ENCODE data around the gene CHIA.
A peak's percentile ranks its signal among the peaks of the same experiment; 100 is the strongest.
"Not testable (repeated sequence)": the region's sequence is repeated elsewhere in the genome, so short reads cannot be mapped to it uniquely, and the experiment has no call there.

Gene CHIA

DNA sequence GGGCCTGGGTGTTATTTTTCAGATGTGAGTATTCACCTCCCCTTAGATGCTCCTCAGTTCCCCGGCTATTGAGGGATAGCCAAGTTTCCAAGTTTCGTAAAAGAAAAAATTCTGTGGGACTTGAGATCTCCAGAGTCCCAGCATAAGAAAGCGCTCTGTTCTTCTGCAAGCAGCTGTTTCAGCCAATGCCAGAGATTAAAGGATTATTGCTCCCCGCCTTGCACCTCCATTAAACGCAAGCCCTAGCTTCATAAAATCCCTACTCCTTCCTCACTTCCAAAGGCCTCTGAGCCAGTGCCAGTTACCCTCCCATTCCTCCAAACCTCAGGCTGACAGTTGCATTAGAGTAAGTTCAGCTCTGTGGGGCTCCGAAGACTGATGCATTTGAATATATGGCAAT lies 56.4 kb downstream of the CHIA start:
- Histone ChIP-seq H3K27ac (ENCODE audit: low read depth, low read length) (peak overlapping the region; percentile 81), H3K27me3 (ENCODE audit: control insufficient read depth, insufficient read depth, low read length) (no peaks in the 10 kb centered on the region), H3K4me3 (ENCODE audit: low read length) (peak overlapping the region; percentile 84), H3K9ac (ENCODE audit: low read length) (no peak overlapping the region), H3K4me1 (ENCODE audit: control insufficient read depth, insufficient read depth, low read length) (no peaks in the 10 kb centered on the region), H3K36me3 (ENCODE audit: control insufficient read depth, insufficient read depth, low read length) (no peaks in the 10 kb centered on the region)

GRCh38 chr1:111351700-111352099 lies 61.0 kb downstream of the CHIA start:
- H3K36me3 ChIP-seq (ENCODE audit: control insufficient read depth, insufficient read depth, low read length), result no peaks in the 10 kb centered on the region
- no peaks in the 10 kb centered on the region for H3K4me1 ChIP-seq (ENCODE audit: control insufficient read depth, insufficient read depth, low read length)
- H3K27ac ChIP-seq (ENCODE audit: low read depth, low read length), result no peak overlapping the region
- no peak overlapping the region for H3K4me3 ChIP-seq (ENCODE audit: low read length)
- no peaks in the 10 kb centered on the region for H3K27me3 ChIP-seq (ENCODE audit: control insufficient read depth, insufficient read depth, low read length)
- no peak overlapping the region for H3K9ac ChIP-seq (ENCODE audit: low read length)

DNA sequence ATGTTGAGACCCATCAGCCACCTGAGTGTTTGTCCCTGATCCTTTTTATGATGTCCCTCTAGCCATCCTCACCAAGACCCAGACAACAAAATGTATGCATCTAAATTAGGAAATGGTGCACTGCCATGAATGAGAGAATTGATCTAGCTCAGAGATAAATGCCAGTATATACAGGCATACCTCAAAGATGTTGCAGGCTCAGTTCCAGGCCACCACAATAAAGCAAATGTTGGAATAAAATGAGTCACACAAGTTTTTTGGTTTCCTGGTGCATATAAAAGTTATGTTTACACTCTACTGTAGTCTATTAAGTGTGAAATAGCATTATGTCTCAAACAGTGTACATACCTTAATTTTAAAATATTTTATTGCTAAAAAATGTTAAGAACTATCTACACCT lies 63.9 kb downstream of the CHIA start:
- Histone ChIP-seq H3K27ac (ENCODE audit: low read depth, low read length) (no peak overlapping the region), H3K36me3 (ENCODE audit: control insufficient read depth, insufficient read depth, low read length) (no peaks in the 10 kb centered on the region)

GRCh38 chr1:111358964-111359363 lies 68.3 kb downstream of the CHIA start:
- Histone ChIP-seq H3K4me3 (ENCODE audit: low read length) (no peak overlapping the region), H3K4me1 (ENCODE audit: control insufficient read depth, insufficient read depth, low read length) (no peaks in the 10 kb centered on the region), H3K9ac (ENCODE audit: low read length) (no peak overlapping the region), H3K27me3 (ENCODE audit: control insufficient read depth, insufficient read depth, low read length) (no peaks in the 10 kb centered on the region), H3K27ac (ENCODE audit: low read depth, low read length) (no peak overlapping the region), H3K36me3 (ENCODE audit: control insufficient read depth, insufficient read depth, low read length) (no peaks in the 10 kb centered on the region)

More for the DNA sequence above, 63.9 kb downstream of the CHIA start:
- H3K4me1 ChIP-seq (ENCODE audit: control insufficient read depth, insufficient read depth, low read length), result no peaks in the 10 kb centered on the region
- no peaks in the 10 kb centered on the region for H3K27me3 ChIP-seq (ENCODE audit: control insufficient read depth, insufficient read depth, low read length)
- H3K4me3 ChIP-seq (ENCODE audit: low read length), result no peak overlapping the region
- H3K9ac ChIP-seq (ENCODE audit: low read length), result no peak overlapping the region

DNA sequence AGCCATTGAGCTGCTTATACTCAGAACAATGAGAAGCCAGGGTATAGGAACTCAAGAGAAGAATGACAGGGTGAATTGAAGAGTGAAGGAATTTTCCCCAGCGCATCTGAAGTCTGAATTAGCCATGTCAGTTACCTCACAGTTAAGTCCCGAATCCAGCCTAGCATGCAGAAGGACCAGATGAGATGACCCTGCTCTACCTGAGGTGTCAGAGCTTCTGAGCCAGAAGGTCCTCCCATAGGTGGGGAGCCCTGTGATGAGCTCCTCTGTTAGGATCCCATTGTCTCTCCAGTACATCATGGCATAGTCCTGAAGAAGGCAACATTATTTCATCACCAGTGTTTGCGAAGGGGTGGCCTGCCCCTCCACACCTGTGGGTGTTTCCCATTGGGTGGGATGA lies 68.7 kb downstream of the CHIA start:
- Histone ChIP-seq H3K9ac (ENCODE audit: low read length) (no peak overlapping the region), H3K27me3 (ENCODE audit: control insufficient read depth, insufficient read depth, low read length) (no peaks in the 10 kb centered on the region), H3K4me3 (ENCODE audit: low read length) (no peak overlapping the region), H3K27ac (ENCODE audit: low read depth, low read length) (no peak overlapping the region), H3K4me1 (ENCODE audit: control insufficient read depth, insufficient read depth, low read length) (no peaks in the 10 kb centered on the region), H3K36me3 (ENCODE audit: control insufficient read depth, insufficient read depth, low read length) (no peaks in the 10 kb centered on the region)

DNA sequence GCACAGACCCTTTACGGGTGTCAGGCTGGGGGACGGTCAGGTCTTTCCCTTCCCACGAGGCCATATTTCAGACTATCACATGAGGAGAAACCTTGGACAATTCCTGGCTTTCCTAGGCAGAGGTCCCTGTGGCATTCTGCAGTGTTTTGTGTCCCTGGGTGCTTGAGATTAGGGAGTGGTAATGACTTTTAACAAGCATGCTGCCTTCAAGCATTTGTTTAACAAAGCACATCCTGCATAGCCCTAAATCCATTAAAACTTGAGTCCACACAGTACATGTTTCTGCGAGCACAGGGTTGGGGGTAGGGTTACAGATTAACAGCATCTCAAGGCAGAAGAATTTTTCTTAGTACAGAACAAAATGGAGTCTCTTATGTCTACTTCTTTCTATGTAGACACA lies 69.6 kb downstream of the CHIA start:
- H3K4me3 ChIP-seq (ENCODE audit: low read length); H3K27me3 ChIP-seq (ENCODE audit: control insufficient read depth, insufficient read depth, low read length); H3K4me1 ChIP-seq (ENCODE audit: control insufficient read depth, insufficient read depth, low read length); H3K36me3 ChIP-seq (ENCODE audit: control insufficient read depth, insufficient read depth, low read length); H3K27ac ChIP-seq (ENCODE audit: low read depth, low read length); H3K9ac ChIP-seq (ENCODE audit: low read length): not testable (repeated sequence)

DNA sequence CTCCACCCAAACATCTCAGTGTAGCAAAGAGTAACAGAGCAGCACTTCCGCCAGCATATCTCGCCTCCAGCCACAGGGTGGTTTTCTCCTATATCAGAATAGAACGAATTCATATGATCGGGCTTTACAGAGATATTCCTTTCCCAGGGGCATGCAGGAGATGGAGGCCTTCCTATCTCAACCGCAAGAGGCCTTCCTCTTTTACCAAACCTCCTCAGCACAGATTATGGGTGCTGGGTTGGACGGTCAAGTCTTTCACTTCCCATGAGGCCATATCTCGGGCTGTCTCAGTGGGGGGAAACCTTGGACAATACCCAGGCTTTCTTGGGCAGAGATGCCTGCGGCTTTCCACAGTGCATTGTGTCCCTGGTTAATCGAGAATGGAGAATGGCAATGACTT lies 71.1 kb downstream of the CHIA start:
- Histone ChIP-seq H3K27ac (ENCODE audit: low read depth, low read length) (no peak overlapping the region), H3K4me1 (ENCODE audit: control insufficient read depth, insufficient read depth, low read length) (no peaks in the 10 kb centered on the region), H3K9ac (ENCODE audit: low read length) (no peak overlapping the region), H3K4me3 (ENCODE audit: low read length) (no peak overlapping the region), H3K36me3 (ENCODE audit: control insufficient read depth, insufficient read depth, low read length) (no peaks in the 10 kb centered on the region), H3K27me3 (ENCODE audit: control insufficient read depth, insufficient read depth, low read length) (no peaks in the 10 kb centered on the region)

- no peak overlapping the region for H3K9ac ChIP-seq (ENCODE audit: low read length)
- no peaks in the 10 kb centered on the region for H3K27me3 ChIP-seq (ENCODE audit: control insufficient read depth, insufficient read depth, low read length)
These were observed 74.0 kb downstream of the CHIA start for GRCh38 chr1:111364690-111365089.

GRCh38 chr1:111366256-111366655 lies 75.6 kb downstream of the CHIA start:
- H3K36me3 ChIP-seq (ENCODE audit: control insufficient read depth, insufficient read depth, low read length), result no peaks in the 10 kb centered on the region
- H3K27ac ChIP-seq (ENCODE audit: low read depth, low read length), result no peak overlapping the region
- no peaks in the 10 kb centered on the region for H3K27me3 ChIP-seq (ENCODE audit: control insufficient read depth, insufficient read depth, low read length)
- H3K9ac ChIP-seq (ENCODE audit: low read length), result no peak overlapping the region
- H3K4me3 ChIP-seq (ENCODE audit: low read length), result no peak overlapping the region
- no peaks in the 10 kb centered on the region for H3K4me1 ChIP-seq (ENCODE audit: control insufficient read depth, insufficient read depth, low read length)

More at GRCh38 chr1:111364690-111365089, 74.0 kb downstream of the CHIA start:
- Histone ChIP-seq H3K36me3 (ENCODE audit: control insufficient read depth, insufficient read depth, low read length) (no peaks in the 10 kb centered on the region), H3K27ac (ENCODE audit: low read depth, low read length) (no peak overlapping the region), H3K4me1 (ENCODE audit: control insufficient read depth, insufficient read depth, low read length) (no peaks in the 10 kb centered on the region), H3K4me3 (ENCODE audit: low read length) (no peak overlapping the region)

DNA sequence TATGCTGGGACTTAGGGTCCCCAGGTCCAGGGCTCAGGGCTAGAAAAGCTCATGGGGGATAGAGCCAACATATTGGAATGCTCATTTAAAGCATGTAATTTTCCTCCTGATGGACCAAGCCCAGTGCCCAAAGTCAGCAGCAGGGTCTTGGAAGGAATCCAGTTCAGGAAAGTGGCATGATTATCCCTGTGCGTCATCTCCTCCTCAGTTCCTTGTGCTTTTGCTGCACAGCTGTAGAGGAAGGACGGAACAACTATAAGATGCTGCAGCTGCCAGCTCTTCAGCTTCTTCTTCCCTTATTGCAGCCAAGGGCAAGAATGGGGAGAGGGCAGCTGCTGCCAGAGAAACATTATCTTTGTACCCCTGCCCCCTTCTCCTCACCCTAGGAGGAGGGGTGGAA lies 78.5 kb downstream of the CHIA start:
- no peaks in the 10 kb centered on the region for H3K36me3 ChIP-seq (ENCODE audit: control insufficient read depth, insufficient read depth, low read length)
- no peak overlapping the region for H3K27ac ChIP-seq (ENCODE audit: low read depth, low read length)
- H3K27me3 ChIP-seq (ENCODE audit: control insufficient read depth, insufficient read depth, low read length), result no peaks in the 10 kb centered on the region
- no peaks in the 10 kb centered on the region for H3K4me1 ChIP-seq (ENCODE audit: control insufficient read depth, insufficient read depth, low read length)
- H3K9ac ChIP-seq (ENCODE audit: low read length), result no peak overlapping the region
- no peak overlapping the region for H3K4me3 ChIP-seq (ENCODE audit: low read length)

- Histone ChIP-seq H3K36me3 (ENCODE audit: control insufficient read depth, insufficient read depth, low read length) (no peaks in the 10 kb centered on the region), H3K27ac (ENCODE audit: low read depth, low read length) (no peak overlapping the region), H3K27me3 (ENCODE audit: control insufficient read depth, insufficient read depth, low read length) (no peaks in the 10 kb centered on the region)
These were observed 79.0 kb downstream of the CHIA start for GRCh38 chr1:111369645-111370044.

More at GRCh38 chr1:111369645-111370044, 79.0 kb downstream of the CHIA start:
- H3K4me1 ChIP-seq (ENCODE audit: control insufficient read depth, insufficient read depth, low read length), result no peaks in the 10 kb centered on the region
- no peak overlapping the region for H3K4me3 ChIP-seq (ENCODE audit: low read length)
- H3K9ac ChIP-seq (ENCODE audit: low read length), result no peak overlapping the region

All from rectal smooth muscle tissue (tissue), 1 donor.